BE2C (cell line): ENCODE measurements around the gene CMIP.

ENCODE experiments used
- DNase-seq: peaks from one replicate; pipeline ENCODE4 v3.0.0-alpha.2; 2020
- H3K27me3 ChIP-seq: fragments of 250-450 bp; sonication (Bioruptor Pico); 2 replicates; pipeline ENCODE4 v1.5.1; 2020; ENCODE audit warnings: mild to moderate bottlenecking
- H3K36me3 ChIP-seq: fragments of 250-450 bp; sonication (Bioruptor Pico); 2 replicates; pipeline ENCODE4 v1.5.1; 2020; ENCODE audit warnings: mild to moderate bottlenecking
- H3K4me1 ChIP-seq: fragments of 250-450 bp; sonication (Bioruptor Pico); 2 replicates; pipeline ENCODE4 v1.5.1; 2020
- H3K4me3 ChIP-seq: 2 replicates; pipeline ENCODE4 v1.5.1; 2011; ENCODE audit warnings: low read depth, low read length
- H3K9me3 ChIP-seq: fragments of 250-450 bp; sonication (Bioruptor Pico); 2 replicates; pipeline ENCODE4 v1.5.1; 2020
- CTCF ChIP-seq: IDR thresholded peaks from 2 replicates; pipeline ENCODE4 v1.5.1; 2012; ENCODE audit warnings: mild to moderate bottlenecking, low read depth, low read length

The CMIP gene

GRCh38 chr16:81611721-81612120 lies 167.1 kb downstream of the CMIP start:
- TF ChIP-seq CTCF = no peak
- Histone ChIP-seq H3K36me3 (peaks cover 4% of the 10 kb centered on the region; the same call in 1 of the 2 replicates), H3K27me3 (no peaks in the 10 kb centered on the region), H3K4me1 (peaks cover 3% of the 10 kb centered on the region), H3K4me3 (no peak overlapping the region), H3K9me3 (no peaks in the 10 kb centered on the region)
- DNase-seq = no peak

- H3K4me1 ChIP-seq = peaks cover 3% of the 10 kb centered on the region
- H3K9me3 ChIP-seq = no peaks in the 10 kb centered on the region
- no peak for DNase-seq
- H3K4me3 ChIP-seq = no peak overlapping the region
- H3K27me3 ChIP-seq = no peaks in the 10 kb centered on the region
- peaks cover 4% of the 10 kb centered on the region; the same call in 1 of the 2 replicates for H3K36me3 ChIP-seq
- no peak for TF ChIP-seq CTCF
Measured at GRCh38 chr16:81612351-81613163, 167.9 kb downstream of the CMIP start.

GRCh38 chr16:81614171-81614570 lies 169.6 kb downstream of the CMIP start:
- no peak for TF ChIP-seq CTCF
- Histone ChIP-seq H3K36me3 (no peaks in the 10 kb centered on the region), H3K4me1 (peaks cover 3% of the 10 kb centered on the region), H3K27me3 (no peaks in the 10 kb centered on the region), H3K9me3 (no peaks in the 10 kb centered on the region), H3K4me3 (no peak overlapping the region)
- no peak for DNase-seq

- H3K36me3 ChIP-seq = no peaks in the 10 kb centered on the region
- no peaks in the 10 kb centered on the region for H3K27me3 ChIP-seq
- DNase-seq = no peak
- no peak for TF ChIP-seq CTCF
- H3K9me3 ChIP-seq = no peaks in the 10 kb centered on the region
- peaks cover 3% of the 10 kb centered on the region for H3K4me1 ChIP-seq
- H3K4me3 ChIP-seq = no peak overlapping the region
Measured at GRCh38 chr16:81614654-81615359, 170.2 kb downstream of the CMIP start.

- no peak for TF ChIP-seq CTCF
- Histone ChIP-seq H3K4me3 (no peak overlapping the region), H3K27me3 (no peaks in the 10 kb centered on the region), H3K36me3 (no peaks in the 10 kb centered on the region), H3K4me1 (peaks cover under 1% of the 10 kb centered on the region), H3K9me3 (no peaks in the 10 kb centered on the region)
- DNase-seq = no peak
Measured at GRCh38 chr16:81615411-81615810, 170.8 kb downstream of the CMIP start.

GRCh38 chr16:81615833-81616232 lies 171.2 kb downstream of the CMIP start:
- no peaks in the 10 kb centered on the region for H3K27me3 ChIP-seq
- DNase-seq = no peak
- H3K4me3 ChIP-seq = no peak overlapping the region
- TF ChIP-seq CTCF = no peak
- H3K9me3 ChIP-seq = no peaks in the 10 kb centered on the region
- no peaks in the 10 kb centered on the region for H3K4me1 ChIP-seq
- no peaks in the 10 kb centered on the region for H3K36me3 ChIP-seq
